ENCODE results near the gene CUL1.

The CUL1 gene

GRCh38 chr7:148698397-148699023, at the start of gene CUL1:
Gene CUL1 (plus strand): TSS chr7:148698903. CDS start chr7:148730123, 31,220 bp downstream.
- in situ Hi-C loops (cut with HindIII; ENCODE audit: low sequenced_read_pairs): no loop called here

- in situ Hi-C loops (cut with HindIII; ENCODE audit: low sequenced_read_pairs): no loop called here
Observed at GRCh38 chr7:148650232-148650858, 48.4 kb upstream of the CUL1 start.

DNA sequence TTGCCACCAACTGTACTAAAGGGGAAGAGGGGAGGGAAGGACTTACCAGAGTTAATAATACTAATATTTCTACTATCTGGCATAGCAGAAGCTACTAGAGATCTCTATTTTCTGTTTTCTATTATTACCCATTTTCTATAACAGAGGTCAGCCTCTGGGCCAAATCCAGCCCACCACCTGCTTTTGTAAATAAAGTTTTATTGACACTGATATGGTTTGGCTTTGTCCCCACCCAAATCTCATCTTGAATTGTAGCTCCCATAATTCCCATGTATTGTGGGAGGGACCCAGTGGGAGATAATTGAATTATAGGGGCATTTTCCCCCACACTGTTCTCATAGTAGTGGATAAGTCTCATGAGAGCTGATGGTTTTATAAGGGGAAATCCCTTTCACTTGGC, 45.9 kb upstream of the CUL1 start:
- in situ Hi-C loops (cut with HindIII; ENCODE audit: low sequenced_read_pairs): no loop called here

DNA sequence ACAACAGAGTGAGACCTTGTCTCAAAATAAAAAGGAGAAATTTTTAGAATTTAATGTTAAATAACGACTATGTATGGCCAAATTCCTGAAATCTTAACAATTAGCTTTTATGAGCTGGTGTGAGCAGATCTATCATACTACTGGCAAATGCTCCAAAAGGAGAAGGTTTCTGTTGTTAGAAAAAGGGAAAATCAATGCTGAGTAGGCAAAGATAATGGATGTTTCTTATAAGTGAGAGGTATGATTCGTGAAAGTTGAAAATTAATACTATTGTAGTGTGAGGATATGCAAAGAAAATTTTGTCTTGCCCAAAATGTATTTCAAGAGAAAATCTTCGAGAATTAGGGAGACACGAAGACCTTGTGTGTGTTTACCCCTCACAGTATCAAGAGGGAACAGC, 40.8 kb upstream of the CUL1 start:
- in situ Hi-C loops (cut with HindIII; ENCODE audit: low sequenced_read_pairs): no loop called here

GRCh38 chr7:148661471-148661870, 37.2 kb upstream of the CUL1 start:
- in situ Hi-C loops (cut with HindIII; ENCODE audit: low sequenced_read_pairs): no loop called here

DNA sequence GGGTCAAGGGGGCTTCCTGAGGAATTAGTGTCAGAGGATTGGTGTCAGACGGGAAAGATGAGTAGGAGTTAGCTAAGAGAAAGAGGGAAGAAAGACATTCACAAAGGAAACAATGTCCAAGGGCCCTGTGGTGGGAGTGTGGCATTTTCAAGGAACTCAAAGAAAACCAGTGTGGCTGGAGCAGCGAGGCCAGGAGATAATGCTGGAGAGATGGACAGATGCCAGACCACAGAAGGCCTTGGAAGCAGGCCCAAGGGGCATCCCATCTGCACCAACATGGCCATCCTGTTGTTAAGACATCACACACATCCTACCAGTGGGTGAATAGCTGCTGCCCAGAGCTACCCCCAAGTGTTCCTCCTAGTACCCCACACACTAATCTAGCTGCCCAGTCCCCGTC, 36.1 kb upstream of the CUL1 start:
- in situ Hi-C loops (cut with HindIII; ENCODE audit: low sequenced_read_pairs): no loop called here

- in situ Hi-C loops (cut with HindIII; ENCODE audit: low sequenced_read_pairs): no loop called here
Observed at GRCh38 chr7:148664324-148664723, 34.4 kb upstream of the CUL1 start.

DNA sequence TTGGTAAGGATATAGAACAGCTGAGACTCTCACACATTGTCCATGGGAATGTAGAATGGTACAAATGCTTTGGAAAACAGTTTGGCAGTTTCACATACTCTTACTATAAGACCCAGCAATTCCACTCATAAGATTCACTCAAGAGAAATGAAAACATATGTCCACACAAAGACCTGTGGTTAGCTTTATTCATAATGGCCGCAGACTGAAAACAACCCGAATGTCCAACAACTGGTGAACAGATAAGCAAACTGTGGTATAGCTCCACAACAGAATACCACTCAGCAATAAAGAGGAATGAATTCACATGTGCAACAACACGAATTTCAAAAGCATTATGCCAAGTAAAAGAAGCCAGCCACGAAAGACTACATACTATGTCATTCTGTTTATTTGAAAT, 33.5 kb upstream of the CUL1 start:
- in situ Hi-C loops (cut with HindIII; ENCODE audit: low sequenced_read_pairs): no loop called here

GRCh38 chr7:148669927-148670326, 28.8 kb upstream of the CUL1 start:
- in situ Hi-C loops (cut with HindIII; ENCODE audit: low sequenced_read_pairs): no loop called here

DNA sequence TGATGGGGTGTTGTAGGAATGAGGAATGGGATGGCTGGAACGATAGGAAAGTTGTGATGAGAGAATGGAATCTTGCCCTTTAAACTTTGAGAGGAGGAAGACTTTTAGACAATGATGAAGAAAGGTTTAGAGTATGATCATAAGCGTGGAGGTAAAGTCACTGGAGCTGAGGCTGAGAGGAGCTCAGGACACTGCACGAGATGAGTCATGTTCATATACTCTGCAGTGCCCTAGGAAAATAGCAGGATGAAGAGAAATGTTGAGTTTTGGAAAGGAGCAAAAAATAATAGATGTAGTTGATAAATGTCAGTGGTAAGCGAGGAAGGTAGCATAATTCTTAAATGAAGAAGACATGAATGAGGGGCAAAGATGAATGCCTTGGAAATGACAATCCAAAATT, 28.3 kb upstream of the CUL1 start:
- in situ Hi-C loops (cut with HindIII; ENCODE audit: low sequenced_read_pairs): no loop called here

GRCh38 chr7:148670807-148671206, 27.9 kb upstream of the CUL1 start:
- in situ Hi-C loops (cut with HindIII; ENCODE audit: low sequenced_read_pairs): no loop called here

DNA sequence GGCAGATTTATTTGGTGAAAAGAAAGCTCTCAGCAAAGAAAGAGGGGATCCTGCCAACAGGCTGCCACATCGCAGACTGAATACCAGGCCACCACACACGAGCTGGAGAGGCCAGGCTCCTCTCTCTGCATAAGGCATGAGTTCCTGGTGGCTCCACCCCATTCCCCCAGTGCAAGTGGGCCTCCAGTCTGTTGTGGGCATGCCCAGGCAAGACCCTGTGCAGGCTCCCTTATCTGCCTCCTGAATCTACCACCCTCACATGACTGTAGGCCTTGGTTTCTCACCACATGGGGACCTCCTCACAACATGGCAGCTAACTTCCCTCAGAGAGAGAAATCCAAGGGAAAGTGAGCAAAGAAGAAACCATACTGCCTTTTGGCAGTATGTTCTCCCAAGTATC, 26.7 kb upstream of the CUL1 start:
- in situ Hi-C loops (cut with HindIII; ENCODE audit: low sequenced_read_pairs): no loop called here

- in situ Hi-C loops (cut with HindIII; ENCODE audit: low sequenced_read_pairs): no loop called here
Observed at GRCh38 chr7:148674689-148675088, 24.0 kb upstream of the CUL1 start.

DNA sequence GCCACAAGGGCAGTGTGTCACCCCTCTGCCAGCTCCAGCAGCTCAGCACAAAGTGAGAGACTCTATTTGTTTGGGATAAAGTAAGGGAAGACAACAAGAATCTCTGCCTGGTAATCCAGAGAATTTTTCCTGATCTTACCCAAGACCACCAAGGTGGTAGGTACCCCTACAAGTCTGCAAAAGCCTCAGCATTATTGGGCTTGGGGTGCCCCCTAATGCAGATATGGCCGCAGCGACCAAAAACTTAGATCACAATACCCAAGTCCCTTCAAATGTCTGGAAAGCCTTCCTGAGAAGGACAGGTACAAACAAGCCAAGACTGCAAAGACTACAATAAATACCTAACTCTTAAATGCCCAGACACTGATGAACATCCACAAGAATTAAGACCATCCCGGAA, 22.4 kb upstream of the CUL1 start:
- in situ Hi-C loops (cut with HindIII; ENCODE audit: low sequenced_read_pairs): no loop called here

DNA sequence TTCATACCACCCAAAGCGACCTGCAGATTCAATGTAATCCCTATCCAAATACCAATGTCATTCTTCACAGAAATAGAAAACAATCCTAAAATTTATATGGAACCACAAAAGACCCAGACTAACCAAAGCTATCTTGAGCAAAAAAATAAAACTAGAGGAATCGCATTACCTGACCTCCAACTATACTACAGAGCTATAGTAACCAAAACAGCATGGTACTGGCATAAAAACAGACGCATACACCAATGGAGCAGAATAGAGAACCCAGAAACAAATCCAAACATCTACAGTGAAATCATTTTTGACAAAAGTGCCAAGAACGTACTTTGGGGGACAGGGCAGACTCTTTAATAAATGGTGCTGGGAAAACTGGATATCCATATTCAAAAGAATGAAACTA, 16.9 kb upstream of the CUL1 start:
- in situ Hi-C loops (cut with HindIII; ENCODE audit: low sequenced_read_pairs): loop anchor here (5.0 kb wide), 1 partner anchor 45 kb away; no protein-coding TSS in a partner anchor

DNA sequence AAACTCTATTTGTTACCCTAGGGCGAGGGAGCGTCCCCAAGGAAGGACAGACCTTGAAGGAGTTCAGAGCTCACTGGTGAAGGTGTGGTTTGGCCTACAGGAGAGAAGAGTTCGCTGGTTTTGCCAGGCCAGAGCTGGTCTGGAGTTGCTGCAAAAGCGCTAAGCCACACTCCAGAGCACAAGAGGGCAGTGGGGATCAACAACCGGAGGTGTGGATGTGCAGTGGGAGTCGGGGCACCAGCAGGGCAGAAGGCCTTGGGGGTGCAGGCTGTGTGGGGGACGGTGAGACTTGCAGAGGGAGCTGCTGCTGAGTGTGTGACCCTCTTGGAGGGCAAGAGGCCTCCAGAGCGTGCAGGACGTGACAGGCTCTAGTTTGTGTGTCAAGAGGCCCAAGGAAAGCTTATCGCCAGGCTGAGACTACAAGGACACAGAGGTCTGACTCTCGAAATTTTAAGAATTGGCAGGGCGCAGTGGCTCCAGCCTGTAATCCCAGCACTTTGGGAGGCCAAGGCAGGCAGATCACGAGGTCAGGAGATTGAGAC, 14.3 kb upstream of the CUL1 start:
- in situ Hi-C loops (cut with HindIII; ENCODE audit: low sequenced_read_pairs): loop anchor here (5.0 kb wide), 1 partner anchor 47 kb away; no protein-coding TSS in a partner anchor

GRCh38 chr7:148686312-148686937, 12.3 kb upstream of the CUL1 start:
- in situ Hi-C loops (cut with HindIII; ENCODE audit: low sequenced_read_pairs): no loop called here

DNA sequence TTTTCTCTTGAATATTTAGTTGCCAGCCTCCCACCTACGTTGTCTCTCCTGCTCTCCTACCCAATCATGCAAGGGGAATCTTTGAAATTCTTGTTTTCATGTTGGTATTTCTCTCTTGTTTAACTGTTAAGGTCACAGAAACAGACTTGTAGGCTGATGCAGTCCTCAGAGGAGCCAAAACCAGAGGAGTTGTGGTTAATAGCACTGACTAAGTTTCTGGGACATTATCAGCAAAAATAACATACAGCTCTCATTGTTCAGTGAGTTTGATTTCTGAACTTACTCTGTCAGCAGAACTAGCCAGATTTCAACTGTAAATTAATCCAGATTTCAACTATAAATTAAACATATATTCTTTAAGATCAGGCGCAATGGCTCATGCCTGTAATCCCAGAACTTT, 11.1 kb upstream of the CUL1 start:
- in situ Hi-C loops (cut with HindIII; ENCODE audit: low sequenced_read_pairs): no loop called here

GRCh38 chr7:148688526-148688925, 10.2 kb upstream of the CUL1 start:
- in situ Hi-C loops (cut with HindIII; ENCODE audit: low sequenced_read_pairs): no loop called here

DNA sequence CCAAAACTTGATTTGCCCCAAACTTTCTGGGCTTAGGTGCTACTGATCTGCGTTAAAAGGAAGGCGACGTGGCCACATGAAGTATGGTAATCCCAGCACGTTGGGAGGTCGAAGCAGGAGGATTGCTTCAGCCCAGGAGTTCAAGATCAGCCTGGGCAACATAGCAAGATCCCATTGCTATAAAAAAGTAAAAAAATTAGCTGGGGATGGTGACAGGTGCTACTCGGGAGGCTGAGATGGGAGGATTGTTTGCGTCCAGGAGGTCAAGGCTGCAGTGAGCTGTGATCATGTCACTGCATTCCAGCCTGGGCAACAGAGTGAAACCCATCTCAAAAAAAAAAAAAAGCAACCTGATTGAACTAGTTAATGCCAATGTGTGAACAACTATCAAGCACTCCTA, 5.1 kb upstream of the CUL1 start:
- in situ Hi-C loops (cut with HindIII; ENCODE audit: low sequenced_read_pairs): no loop called here

DNA sequence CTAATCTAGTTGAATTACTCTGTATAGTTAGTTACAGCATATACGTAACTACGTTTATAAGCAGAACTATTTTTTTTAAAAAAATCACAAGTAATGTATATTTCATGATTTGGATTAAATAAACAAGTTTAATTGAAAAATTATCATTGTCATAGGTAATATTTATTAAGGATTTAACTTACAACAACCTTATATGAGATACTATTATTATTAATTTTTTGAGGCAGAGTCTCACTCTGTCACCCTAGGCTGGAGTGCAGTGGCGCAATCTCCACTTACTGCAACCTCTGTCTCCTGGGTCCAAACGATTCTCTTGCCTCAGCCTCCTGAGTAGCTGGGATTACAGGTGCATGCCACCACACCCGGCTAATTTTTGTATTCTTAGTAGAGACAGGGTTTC, 4.1 kb upstream of the CUL1 start:
- in situ Hi-C loops (cut with HindIII; ENCODE audit: low sequenced_read_pairs): no loop called here

DNA sequence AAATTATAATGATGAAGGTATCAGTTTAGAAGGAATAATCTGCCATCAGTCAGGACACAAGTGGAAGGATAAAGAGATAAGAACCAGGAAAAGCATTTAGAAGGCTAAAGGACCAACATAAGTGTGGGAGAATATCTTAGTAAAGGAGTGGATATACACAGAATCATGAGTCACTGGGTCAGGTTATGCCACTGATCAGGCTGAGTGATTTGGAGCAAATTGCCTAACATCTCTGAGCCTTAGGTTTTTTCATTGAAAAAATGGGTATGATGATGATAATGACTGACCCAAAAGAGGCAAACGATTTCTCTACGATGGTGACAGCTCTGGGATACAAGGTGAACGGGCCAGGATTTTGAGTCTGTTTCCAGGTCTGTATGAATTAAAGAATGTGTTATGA, 2.8 kb upstream of the CUL1 start:
- in situ Hi-C loops (cut with HindIII; ENCODE audit: low sequenced_read_pairs): no loop called here

Measured in endothelial cell of hepatic sinusoid (primary cell).